Germinal center (tissue), 1 donor: ENCODE measurements around the gene ALG12.

Source experiments
- DNase-seq: peaks from one replicate; pipeline ENCODE4 v3.0.0; 2012; ENCODE audit warnings: mixed read lengths, low spot score

Gene ALG12

DNA sequence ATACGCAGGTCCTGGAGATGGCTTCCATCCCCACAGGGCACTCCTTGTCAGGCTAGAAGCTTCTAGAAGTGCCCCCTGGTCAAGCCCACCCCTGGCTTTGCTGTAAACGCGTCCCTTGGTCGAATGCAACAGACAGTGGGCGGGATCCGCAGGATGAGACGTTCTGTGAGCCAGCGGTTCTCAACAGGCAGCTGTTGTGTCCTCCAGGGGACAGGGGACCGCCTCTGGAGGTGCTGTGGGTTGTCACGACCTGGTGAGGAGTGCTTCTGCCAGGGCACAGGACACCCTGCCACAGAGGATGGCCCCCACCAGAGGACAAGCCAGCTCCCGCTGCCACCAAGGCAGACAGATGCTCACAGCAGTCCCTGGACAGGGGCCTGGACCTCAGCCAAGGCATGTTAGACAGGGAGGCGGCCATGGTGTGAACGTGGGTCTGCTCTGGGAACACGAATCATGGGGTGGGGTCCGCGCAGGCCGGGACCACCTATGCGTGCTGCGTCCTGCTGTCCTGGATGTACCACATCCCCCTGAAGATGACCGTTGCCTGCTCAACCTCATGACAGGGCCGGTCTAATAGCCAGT is 11.8 kb upstream of the ALG12 start:
- DNase-seq = no peak

DNA sequence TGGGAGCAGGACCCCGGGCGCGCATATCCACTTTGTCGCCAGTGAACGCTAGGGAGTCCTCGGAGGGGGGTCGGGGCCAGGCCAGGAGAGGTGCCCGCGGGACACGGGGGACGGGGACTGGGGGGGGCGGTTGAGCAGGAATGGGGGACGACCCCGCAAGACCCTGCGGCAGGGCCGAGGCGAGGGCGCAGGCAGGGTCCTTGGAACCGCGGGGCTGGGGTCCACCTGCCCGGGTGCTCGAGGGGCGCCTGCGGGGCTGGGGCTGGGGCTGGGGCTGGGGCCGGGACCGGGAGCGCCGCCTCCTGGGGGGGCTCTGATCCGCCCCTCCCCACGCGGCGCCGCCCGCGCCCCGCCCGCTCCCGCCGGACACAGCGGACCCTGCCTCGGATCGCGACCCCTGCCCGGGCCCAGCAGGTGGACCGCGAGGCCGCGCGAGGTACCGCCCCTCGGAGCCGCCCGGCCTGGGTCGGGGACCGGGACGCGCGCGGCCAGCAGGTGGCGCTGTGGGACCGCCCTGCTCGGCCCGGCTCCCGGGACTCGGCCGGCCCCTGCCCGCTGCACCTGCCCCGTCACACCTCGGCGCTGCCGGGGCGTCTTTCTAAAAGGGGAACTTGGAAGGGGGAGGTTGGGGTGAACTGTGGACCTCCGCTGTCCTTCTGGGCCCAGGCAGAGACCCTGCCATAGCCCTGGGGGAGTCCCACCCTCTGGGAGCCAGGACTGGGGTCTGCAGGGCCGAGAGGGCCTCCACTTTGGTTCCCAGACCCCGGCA is 11.2 kb upstream of the ALG12 start:
- peak; percentile 87 for DNase-seq

DNA sequence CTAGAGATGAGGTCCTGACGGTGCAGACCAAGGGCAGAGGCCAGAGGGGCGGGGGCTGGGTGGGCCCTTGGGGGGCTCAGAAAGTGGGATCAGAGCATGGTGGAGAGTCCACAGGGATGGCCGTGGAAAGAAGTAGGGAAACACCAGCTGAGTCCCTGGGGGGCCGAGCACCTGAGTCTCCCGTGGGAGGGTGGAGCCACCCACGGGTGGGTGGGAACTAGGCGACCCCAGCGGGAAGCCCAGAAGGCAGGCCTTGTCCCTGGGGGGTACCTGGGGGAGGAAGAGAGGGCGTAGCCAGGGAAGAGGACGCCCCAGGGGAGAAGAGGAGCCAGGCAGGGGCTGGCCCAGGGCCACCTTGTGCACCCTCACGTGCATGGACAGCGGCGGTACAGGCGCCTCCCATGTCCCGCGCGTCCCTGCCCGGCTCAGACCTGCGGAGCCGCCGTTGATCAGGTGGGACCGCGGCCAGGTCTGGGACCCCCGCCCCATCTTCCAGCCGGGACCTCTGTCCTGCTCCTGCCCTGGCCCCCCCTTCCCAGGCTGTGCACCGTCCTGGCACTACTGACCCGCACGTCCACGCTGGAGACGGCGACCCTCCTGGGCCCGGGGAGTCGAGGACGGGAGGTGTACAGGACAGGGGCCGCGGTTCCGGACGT is 10.4 kb upstream of the ALG12 start:
- no peak for DNase-seq

DNA sequence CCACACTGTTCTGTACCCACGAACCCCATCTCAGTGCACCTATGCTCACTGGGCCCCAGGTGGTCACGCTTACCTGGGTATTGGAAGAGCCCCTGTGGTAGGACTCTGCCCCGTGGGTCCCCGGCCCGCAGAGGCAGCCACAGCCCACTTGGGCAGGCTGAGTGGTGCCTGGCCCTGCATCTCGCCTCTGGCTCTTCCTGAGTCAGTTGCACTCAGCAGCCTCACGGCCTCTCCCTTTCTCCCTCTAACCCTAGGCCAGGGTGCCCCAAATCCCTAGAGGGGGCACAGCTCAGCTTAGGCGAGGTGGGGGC is 9.9 kb upstream of the ALG12 start:
- no peak for DNase-seq

DNA sequence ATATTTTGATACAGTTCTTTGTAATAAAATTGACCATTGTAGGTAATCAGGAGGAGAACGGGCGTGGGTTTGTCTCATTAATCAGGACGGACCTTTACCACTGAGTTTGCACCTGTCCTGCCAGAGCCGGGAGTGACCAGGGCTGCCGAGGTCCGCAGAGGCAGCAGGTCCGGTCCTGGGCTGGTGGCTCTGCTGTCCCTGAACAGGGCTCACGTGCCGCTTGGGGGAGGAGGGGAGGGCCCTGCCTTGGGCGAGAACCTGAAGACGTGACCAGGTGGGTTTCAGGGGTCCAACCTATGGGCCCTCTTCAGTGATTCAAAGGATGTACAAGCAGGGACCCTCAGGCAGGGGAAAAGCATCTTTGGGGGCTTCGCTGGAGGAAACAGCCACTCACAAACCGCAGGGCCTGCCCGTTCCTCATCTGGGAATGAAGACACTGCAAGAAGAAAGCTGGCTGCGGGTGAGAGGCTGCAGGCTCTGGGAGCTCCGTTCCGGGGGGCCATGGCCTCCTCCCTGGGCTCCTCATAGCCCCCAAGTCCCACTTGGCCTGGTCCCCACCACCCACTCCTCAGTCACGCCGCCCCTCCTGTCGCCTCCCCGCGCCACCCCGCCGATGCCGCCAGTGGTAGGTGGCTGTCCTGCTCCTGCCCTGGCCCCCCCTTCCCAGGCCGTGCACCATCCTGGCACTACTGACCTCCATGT is 9.4 kb upstream of the ALG12 start:
- DNase-seq = no peak

DNA sequence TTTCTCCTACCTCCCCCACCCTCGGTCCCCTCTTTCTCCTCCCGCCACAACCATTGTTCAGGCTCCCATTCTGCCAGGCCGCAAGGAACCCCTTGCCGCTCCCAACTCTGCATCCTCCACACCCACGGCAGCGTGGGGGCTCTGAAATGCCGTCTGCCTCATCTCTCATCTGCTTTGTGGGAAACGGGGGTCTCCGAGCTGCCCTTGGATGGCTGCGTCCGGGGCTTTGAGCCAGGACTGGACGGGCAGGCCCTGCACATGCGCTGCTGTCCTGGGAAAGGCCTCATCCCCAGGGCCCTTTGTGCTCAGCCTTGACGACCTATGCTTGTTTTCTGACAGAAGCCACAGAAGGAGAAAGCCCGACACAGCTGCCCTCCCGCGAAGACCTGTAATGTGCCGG is 8.7 kb upstream of the ALG12 start:
- DNase-seq = no peak

DNA sequence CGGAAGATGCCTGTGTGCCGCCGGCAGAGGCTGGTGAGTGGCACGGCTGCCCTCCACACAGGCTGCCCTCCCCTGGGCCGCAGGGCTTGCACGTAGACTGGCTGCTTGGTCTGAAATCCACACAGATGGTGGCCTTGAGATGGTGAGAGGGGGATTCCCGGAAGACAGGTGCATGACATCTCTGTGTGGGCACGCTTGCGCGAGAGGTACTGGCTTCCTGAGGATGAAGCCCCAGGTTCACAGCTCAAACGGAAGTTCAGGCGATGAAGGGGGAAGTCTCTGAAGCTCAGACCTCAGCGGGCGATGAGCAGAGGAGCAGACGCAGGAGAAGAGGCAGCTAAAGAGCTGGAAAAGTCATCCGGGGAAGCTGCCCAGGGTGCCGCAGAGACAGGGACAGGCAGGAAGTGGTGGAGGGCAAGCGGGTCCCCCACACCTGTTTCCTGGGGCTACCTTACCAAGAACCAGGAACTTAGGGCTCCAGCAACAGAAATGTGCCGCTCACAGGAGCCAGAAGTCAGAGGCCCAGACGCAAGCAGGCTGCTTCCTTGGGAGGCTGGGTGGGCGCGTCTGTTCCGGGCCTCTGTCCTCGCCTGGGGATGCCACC is 7.4 kb upstream of the ALG12 start:
- peak; percentile 68 for DNase-seq

DNA sequence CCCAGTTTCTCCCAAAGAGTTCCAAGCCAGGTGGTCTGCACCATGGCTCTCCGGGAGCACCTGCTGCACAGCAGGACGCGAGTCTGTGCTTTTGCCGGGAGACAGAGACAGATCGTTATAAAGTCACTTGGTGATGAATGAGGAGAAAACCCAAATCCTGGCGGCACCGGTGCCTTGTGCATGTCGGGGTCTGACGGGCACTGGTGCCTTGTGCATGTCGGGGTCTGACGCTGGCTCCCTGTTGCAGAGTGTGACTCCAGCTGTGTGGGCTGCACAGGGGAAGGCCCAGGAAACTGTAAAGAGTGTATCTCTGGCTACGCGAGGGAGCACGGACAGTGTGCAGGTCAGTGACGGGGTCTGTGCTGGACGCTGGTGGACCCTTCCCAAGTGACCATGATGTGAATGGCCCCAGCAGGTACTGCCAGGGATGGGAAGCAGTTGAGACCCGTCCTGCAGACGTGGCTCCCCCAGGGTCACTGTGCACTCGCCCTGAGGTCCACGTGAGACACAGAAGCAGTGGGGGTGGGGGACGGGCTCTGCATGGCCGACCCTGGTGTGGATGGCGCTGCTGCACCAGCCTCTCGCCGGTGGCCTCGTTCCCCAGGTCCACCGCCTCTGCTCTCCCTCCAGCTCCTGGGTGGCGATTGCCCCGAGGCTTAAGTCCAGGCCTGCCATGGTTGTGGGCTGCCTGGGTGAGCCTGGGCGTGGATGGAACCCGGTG is 6.0 kb upstream of the ALG12 start:
- DNase-seq = no peak

DNA sequence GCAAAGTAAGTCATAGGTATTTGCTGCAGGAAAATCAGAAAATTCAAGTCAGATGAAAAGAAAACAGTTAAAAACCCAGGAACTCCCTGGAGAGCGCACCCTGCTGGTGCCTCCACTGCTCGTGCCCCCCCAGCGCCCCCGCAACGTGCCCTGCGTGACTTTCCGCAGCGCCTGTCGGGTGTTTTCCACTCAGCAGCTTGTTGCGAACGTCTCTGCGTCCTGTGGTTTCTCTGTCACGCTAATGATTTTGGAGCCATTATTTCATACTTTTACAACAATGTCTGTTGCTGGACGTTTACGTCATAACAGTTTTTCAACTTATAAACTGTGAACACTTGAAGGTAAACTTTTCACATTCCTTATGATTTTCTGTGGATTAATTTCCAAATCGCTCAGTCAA is 5.2 kb upstream of the ALG12 start:
- DNase-seq = no peak

DNA sequence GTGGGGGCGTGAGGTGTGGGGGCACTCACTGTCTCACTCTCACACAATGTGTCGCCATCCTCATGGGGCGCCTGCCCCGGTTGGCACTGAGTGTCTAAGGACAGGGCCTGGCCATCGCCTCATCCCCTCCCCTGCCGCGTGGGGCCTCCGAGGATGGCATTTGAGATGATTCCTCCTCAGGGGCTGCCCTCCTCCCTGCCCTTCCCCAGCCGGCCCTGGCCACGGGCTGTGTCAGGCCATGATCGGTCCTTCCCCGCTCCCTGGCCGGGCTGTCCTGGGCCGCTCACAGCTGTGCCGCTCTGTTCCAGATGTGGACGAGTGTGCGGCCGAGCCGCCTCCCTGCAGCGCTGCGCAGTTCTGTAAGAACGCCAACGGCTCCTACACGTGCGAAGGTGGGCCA is 4.7 kb upstream of the ALG12 start:
- DNase-seq = no peak

DNA sequence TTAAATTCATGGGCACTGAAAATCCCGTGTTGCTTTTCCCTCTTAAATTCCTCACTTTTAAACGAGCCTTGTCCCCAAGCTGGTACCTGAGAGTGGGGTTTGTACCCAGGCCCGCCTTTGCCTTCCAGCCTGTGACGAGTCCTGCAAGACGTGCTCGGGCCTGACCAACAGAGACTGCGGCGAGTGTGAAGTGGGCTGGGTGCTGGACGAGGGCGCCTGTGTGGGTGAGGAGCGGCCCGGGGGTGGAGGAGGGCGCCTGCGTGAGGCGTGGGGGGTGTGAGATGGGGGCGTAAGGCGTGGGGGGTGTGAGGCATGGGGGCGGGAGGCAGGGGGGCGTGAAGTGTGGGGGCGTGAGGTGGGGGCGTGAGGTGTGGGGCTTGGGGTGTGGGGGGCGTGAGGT is 4.2 kb upstream of the ALG12 start:
- no peak for DNase-seq

DNA sequence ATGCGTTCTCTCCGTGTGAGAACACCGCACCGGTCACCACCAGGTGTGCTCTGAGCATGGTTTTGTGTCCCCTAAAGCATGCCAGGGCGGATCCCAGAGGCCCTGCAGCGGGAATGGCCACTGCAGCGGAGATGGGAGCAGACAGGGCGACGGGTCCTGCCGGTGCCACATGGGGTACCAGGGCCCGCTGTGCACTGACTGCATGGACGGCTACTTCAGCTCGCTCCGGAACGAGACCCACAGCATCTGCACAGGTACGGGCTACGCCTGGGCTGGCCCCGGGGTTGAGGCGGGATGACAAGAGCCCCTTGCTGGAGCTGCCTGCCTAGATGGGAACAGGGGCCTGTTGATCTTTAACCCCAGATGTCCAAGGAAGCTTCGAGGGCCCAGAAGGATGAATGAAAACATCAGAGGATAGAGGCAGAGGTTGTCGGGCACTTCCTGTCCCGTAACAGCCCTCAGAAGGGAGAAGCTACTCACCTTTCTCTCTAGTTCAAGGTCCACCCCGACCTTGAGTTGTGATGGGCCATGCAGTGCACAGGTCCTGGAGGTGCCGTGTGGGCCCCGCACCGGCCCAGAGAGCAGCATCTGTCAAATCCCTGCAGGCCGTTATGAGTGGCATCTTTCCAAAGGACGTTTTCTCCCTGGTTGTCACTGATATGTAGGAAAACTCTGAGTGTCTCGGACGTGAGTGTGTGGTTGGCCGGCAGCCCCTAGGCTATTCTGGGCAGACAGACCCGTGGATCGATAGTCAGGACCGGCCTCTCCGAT is 3.5 kb upstream of the ALG12 start:
- DNase-seq = no peak

DNA sequence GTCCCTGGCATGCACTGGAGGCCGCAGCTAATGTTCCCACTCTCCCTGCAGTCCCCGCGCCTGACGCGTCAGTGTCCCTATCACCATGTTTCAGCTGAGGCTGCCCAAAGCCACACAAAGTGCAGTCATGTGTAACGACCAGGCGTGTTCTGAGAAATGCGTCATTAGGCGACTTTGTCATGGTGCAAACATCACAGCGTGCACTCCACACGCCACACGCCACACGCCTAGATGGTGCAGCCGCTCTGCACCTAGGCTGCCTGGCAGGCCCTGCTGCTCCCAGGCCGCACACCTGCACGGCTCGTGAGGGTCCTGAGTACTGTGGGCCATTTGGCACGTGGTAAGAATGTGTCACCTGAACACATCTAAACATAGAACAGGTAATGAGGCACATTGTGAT is 2.6 kb upstream of the ALG12 start:
- no peak for DNase-seq

DNA sequence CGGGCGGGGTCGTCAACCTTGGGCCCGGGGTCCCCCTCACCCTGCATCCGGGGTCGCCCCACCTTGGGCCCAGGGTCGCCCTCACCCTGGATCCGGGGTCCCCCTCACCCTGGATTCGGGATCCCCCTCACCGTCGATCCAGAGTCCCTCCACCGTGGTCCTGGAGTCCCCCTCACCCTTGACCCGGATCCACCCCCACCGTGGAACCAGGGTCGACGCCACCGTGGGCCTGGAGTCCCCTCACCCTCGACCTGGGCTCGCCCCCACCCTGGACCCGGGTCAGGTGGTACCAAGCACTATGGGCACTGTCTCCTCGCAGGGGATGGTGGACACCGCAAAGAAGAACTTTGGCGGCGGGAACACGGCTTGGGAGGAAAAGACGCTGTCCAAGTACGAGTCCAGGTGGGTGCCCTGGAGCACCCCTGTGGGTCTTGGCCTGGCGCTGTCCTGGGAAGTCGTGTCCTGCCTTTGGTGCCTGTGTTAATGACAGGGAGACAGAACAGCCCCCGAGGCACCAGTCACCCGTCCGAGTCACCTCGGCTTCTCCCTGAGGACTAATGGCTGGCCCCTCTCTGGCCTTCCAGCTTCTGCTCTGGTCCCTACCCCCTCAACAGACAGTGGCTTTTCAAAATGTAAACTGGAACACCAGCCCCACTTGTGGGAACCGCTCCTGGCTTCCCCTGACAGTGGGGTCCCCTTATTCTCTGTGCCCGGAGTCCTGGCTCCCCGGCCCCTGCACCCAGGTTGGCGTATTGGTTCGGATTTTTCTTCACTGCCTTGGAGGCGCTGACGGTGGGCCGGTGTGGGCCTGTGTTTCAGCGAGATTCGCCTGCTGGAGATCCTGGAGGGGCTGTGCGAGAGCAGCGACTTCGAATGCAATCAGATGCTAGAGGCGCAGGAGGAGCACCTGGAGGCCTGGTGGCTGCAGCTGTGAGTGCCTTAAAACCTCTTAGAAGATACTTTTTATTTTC is 958 bp upstream of the ALG12 start:
- no peak for DNase-seq

DNA sequence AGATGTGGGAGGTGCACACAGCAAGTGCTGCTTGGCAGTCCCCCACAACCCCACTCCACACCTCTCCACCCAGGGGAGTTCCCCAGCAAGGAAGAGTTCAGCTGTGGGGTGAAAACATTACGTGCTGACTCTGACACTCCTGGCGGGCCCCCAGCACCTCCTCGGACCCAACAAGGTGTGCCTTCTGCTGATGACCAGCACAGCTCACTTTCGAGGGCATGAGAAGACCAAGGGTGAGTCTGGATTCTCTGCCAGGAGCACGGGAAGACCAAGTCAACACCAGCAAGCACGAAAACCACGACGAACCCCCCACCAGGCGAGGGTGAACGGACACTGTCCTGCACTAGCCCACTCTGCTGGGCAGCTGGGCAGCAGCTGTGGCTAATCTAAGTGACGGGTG is 1.4 kb downstream of the ALG12 start:
- DNase-seq = no peak

DNA sequence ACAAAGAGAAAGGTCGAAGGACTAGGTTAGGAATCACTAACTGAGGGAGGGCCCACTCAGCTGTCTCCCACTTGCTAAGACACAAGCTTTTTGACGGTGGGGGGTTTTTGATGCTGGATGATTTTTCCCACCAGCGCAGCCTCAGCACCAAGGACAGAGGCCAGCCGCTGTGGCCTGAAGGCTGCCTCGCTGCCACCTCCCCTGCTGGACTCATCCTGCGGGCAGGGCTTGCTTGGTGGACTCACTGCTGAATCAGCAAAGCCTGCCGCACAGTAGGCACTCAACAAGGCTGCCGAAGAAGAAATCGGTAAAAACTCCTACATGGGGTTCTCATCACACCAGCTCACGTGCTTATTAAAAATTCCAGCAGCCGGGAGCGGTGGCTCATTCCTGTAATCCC is 2.6 kb downstream of the ALG12 start:
- no peak for DNase-seq

DNA sequence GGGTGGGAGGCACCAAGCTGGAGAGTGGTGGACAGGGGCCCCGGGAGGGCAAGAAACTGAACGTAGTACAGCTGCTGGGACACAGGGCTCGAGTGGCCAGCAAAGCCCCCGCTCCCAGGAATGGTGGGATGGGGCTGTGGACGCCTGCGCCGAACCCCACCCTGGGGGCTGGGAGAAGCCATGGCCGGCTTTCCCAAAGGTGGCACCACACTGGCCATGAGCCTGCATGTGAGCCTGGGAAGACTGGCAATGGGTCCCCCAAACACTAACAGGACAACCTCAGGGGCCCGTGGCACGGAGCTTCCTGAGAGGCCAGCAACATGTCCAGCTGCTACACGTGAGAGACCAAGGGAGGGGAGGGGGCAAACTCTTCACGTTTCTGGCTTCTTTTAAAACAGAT is 4.0 kb downstream of the ALG12 start:
- DNase-seq = no peak

DNA sequence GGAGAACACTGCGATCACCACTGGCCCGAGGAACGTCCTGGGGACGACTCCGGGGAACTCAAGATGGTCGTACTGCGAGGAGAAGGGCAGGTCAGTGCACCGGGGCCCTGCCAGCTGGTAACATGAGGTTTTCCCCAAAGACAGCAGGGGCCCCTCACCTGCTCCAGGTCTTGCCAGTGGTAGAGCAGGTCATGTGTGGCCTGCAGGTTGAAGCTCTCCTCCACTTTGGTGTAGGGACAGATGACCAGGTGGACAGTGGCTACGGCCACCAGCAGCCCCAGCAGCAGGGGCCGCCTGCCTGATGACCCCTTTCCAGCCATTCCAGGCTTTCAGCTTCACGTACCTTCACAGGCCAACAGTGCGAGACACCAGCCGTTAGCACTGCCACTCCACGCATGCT is 4.8 kb downstream of the ALG12 start:
- DNase-seq = no peak

DNA sequence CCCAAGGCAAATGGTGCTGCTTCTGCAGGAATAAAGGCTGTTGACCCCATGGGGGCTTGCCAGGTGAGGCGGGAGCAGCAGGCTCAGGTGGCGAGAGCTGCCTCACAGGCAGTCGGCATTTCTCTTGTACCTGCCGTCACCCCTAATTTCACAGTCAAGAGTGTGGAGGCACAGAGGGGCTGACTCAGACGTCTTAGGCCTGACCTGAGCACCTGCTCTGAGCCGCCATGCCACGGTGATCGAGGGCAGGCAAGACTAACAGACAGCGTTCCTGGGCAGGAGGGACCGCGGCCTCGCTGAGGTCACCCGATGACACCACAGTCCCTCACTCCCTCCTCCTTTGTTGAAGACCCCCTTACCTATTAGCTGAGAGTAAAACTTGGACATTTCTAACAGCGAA is 5.2 kb downstream of the ALG12 start:
- DNase-seq = no peak
